AG09319 (cell line): ENCODE data around the gene SCAMP2.

ENCODE experiments used
- DNase-seq: peaks from one replicate; pipeline ENCODE4 v3.0.0-alpha.2; 2010; ENCODE audit warnings: low read depth; ENCODE audit errors: extremely low read depth
- CTCF ChIP-seq: IDR thresholded peaks from 2 replicates; pipeline ENCODE4 v1.5.1; 2011; ENCODE audit warnings: low read depth, mild to moderate bottlenecking, inconsistent platforms, low read length, moderate library complexity

The SCAMP2 gene

GRCh38 chr15:74845581-74845980 lies 27.6 kb downstream of the SCAMP2 start:
- no peak for DNase-seq
- TF ChIP-seq CTCF: no peak

- no peak for DNase-seq
- TF ChIP-seq CTCF: no peak
These were observed 28.0 kb downstream of the SCAMP2 start for GRCh38 chr15:74845208-74845568.

GRCh38 chr15:74844319-74845207 lies 28.6 kb downstream of the SCAMP2 start:
- no peak for DNase-seq
- TF ChIP-seq CTCF: no peak

- DNase-seq: no peak
- no peak for TF ChIP-seq CTCF
These were observed 29.3 kb downstream of the SCAMP2 start for GRCh38 chr15:74843891-74844299.

GRCh38 chr15:74843445-74843828 lies 29.7 kb downstream of the SCAMP2 start:
- TF ChIP-seq CTCF: no peak
- no peak for DNase-seq

- TF ChIP-seq CTCF: peak; percentile 27
- peak; percentile 41 for DNase-seq
These were observed 30.4 kb downstream of the SCAMP2 start, which contains the start of gene ULK3 for GRCh38 chr15:74842581-74843444. TSS of gene ULK3 (minus strand) at chr15:74843156. CDS start at chr15:74843105, 51 bp downstream.
